Immature natural killer cell (primary cell): ENCODE measurements around the gene STAB2. TPM values are rescaled to one million over a fixed set of nuclear protein-coding genes. Genes with fewer than 3 reads are reported as not detected.
"Not testable (repeated sequence)": the region's sequence is repeated elsewhere in the genome, so short reads cannot be mapped to it uniquely, and the experiment has no call there.

ENCODE experiments used
- DNase-seq, 3 donors: peaks; one replicate each; pipeline ENCODE4 v3.0.0; 2022; ENCODE audit warnings: mixed read lengths in 1 of 3
- H3K27ac Mint-ChIP-seq, 6 donors: one replicate each; pipeline ENCODE4 v1.8.0; 2020; ENCODE audit warnings: mixed read lengths in 6 of 6, mild to moderate bottlenecking in 5 of 6, inconsistent platforms in 4 of 6, moderate library complexity in 3 of 6
- H3K27me3 Mint-ChIP-seq, 3 donors: one replicate each; pipeline ENCODE4 v1.8.0; 2020 to 2021; ENCODE audit warnings: low read depth in 3 of 3, mild to moderate bottlenecking in 3 of 3, mixed read lengths in 3 of 3, moderate library complexity in 3 of 3, inconsistent platforms in 1 of 3
- H3K36me3 Mint-ChIP-seq, 3 donors: one replicate each; pipeline ENCODE4 v1.8.0; 2020; ENCODE audit warnings: mixed read lengths in 3 of 3, inconsistent platforms in 2 of 3, mild to moderate bottlenecking in 2 of 3
- H3K4me1 Mint-ChIP-seq, 2 donors: one replicate each; pipeline ENCODE4 v1.8.0; 2020; ENCODE audit warnings: inconsistent platforms in 2 of 2, mild to moderate bottlenecking in 2 of 2, mixed read lengths in 2 of 2, moderate library complexity in 1 of 2
- H3K4me3 Mint-ChIP-seq, 5 donors: one replicate each; pipeline ENCODE4 v1.8.0; 2020; ENCODE audit warnings: mild to moderate bottlenecking in 5 of 5, mixed read lengths in 5 of 5, inconsistent platforms in 3 of 5, moderate library complexity in 3 of 5
- H3K9me3 Mint-ChIP-seq, 6 donors: one replicate each; pipeline ENCODE4 v1.8.0; 2020; ENCODE audit warnings: mild to moderate bottlenecking in 6 of 6, mixed read lengths in 6 of 6, inconsistent platforms in 4 of 6, moderate library complexity in 3 of 6
- polyA plus RNA-seq, 3 donors: library from polyadenylated mRNA; unstranded; fragments of 300-500 nt; fragmentation: Illumina TruSeq; gene quantifications; one replicate each; pipeline ENCODE4 v1.2.3, GENCODE V29; 2021

Gene STAB2
- polyA plus RNA-seq, 3 donors from 2014 or later, result not detected

GRCh38 chr12:103642240-103642864 is 55.3 kb downstream of the STAB2 start:
- H3K27me3 Mint-ChIP-seq, result peaks cover 0 to 6% (median 2%) of the 10 kb centered on the region in 3 donors
- H3K9me3 Mint-ChIP-seq, result peaks cover 0 to 3% (median 0%) of the 10 kb centered on the region in 6 donors
- no peak overlapping the region for H3K27ac Mint-ChIP-seq
- H3K4me1 Mint-ChIP-seq, result no peaks in the 10 kb centered on the region
- H3K4me3 Mint-ChIP-seq, result no peak overlapping the region
- DNase-seq, result no peak
- H3K36me3 Mint-ChIP-seq, result no peaks in the 10 kb centered on the region

- peaks cover 0 to under 1% (median 0%) of the 10 kb centered on the region in 6 donors for H3K9me3 Mint-ChIP-seq
- no peaks in the 10 kb centered on the region for H3K4me1 Mint-ChIP-seq
- no peak for DNase-seq
- H3K27ac Mint-ChIP-seq, result no peak overlapping the region
- H3K4me3 Mint-ChIP-seq, result no peak overlapping the region
- H3K36me3 Mint-ChIP-seq, result no peaks in the 10 kb centered on the region
- peaks cover 1 to 6% (median 2%) of the 10 kb centered on the region in 3 donors for H3K27me3 Mint-ChIP-seq
These were observed 58.1 kb downstream of the STAB2 start for GRCh38 chr12:103645202-103645601.

GRCh38 chr12:103647267-103647666 is 60.2 kb downstream of the STAB2 start:
- Mint-ChIP-seq H3K4me1 (no peaks in the 10 kb centered on the region), H3K27me3 (peaks cover 1 to 9% (median 4%) of the 10 kb centered on the region in 3 donors), H3K4me3 (no peak overlapping the region), H3K27ac (no peak overlapping the region), H3K36me3 (no peaks in the 10 kb centered on the region), H3K9me3 (no peaks in the 10 kb centered on the region)
- DNase-seq, result no peak

GRCh38 chr12:103652808-103653207 is 65.7 kb downstream of the STAB2 start:
- peaks cover 2 to 14% (median 4%) of the 10 kb centered on the region in 3 donors for H3K27me3 Mint-ChIP-seq
- H3K9me3 Mint-ChIP-seq, result peaks cover 0 to 5% (median 0%) of the 10 kb centered on the region in 6 donors
- H3K36me3 Mint-ChIP-seq, result no peaks in the 10 kb centered on the region
- no peak overlapping the region for H3K4me3 Mint-ChIP-seq
- no peak overlapping the region for H3K27ac Mint-ChIP-seq
- no peak for DNase-seq
- H3K4me1 Mint-ChIP-seq, result no peaks in the 10 kb centered on the region

GRCh38 chr12:103653568-103654173 is 66.6 kb downstream of the STAB2 start:
- not testable (repeated sequence) for H3K9me3 Mint-ChIP-seq, DNase-seq, H3K4me1 Mint-ChIP-seq, H3K27ac Mint-ChIP-seq, H3K4me3 Mint-ChIP-seq, H3K36me3 Mint-ChIP-seq
- peaks cover 2 to 11% (median 4%) of the 10 kb centered on the region in 3 donors for H3K27me3 Mint-ChIP-seq

- no peak for DNase-seq
- Mint-ChIP-seq H3K36me3 (no peaks in the 10 kb centered on the region), H3K27ac (no peak overlapping the region), H3K4me1 (no peaks in the 10 kb centered on the region), H3K9me3 (peaks cover 0 to 5% (median 0%) of the 10 kb centered on the region in 6 donors), H3K4me3 (no peak overlapping the region), H3K27me3 (peaks cover 4 to 9% (median 4%) of the 10 kb centered on the region in 3 donors)
These were observed 67.7 kb downstream of the STAB2 start for GRCh38 chr12:103654816-103655215.

GRCh38 chr12:103656291-103656690 is 69.2 kb downstream of the STAB2 start:
- peaks cover 4 to 11% (median 5%) of the 10 kb centered on the region in 3 donors for H3K27me3 Mint-ChIP-seq
- no peaks in the 10 kb centered on the region for H3K4me1 Mint-ChIP-seq
- H3K36me3 Mint-ChIP-seq, result no peaks in the 10 kb centered on the region
- no peak for DNase-seq
- peaks cover 0 to 5% (median 0%) of the 10 kb centered on the region in 6 donors for H3K9me3 Mint-ChIP-seq
- no peak overlapping the region for H3K27ac Mint-ChIP-seq
- no peak overlapping the region for H3K4me3 Mint-ChIP-seq

GRCh38 chr12:103657331-103657730 is 70.3 kb downstream of the STAB2 start:
- Mint-ChIP-seq H3K27me3 (peaks cover 5 to 12% (median 6%) of the 10 kb centered on the region in 3 donors), H3K36me3 (no peaks in the 10 kb centered on the region), H3K27ac (no peak overlapping the region), H3K4me1 (no peaks in the 10 kb centered on the region), H3K4me3 (no peak overlapping the region), H3K9me3 (peaks cover 0 to 6% (median 0%) of the 10 kb centered on the region in 6 donors)
- DNase-seq, result no peak

GRCh38 chr12:103664626-103665025 is 77.6 kb downstream of the STAB2 start:
- Mint-ChIP-seq H3K27me3 (peaks cover 3 to 8% (median 8%) of the 10 kb centered on the region in 3 donors), H3K36me3 (no peaks in the 10 kb centered on the region), H3K9me3 (peaks cover 0 to 2% (median 0%) of the 10 kb centered on the region in 6 donors), H3K4me3 (no peak overlapping the region), H3K4me1 (no peaks in the 10 kb centered on the region), H3K27ac (no peak overlapping the region)
- DNase-seq, result no peak

GRCh38 chr12:103665971-103666370 is 78.9 kb downstream of the STAB2 start:
- Mint-ChIP-seq H3K27ac (no peak overlapping the region), H3K36me3 (no peaks in the 10 kb centered on the region), H3K4me1 (no peaks in the 10 kb centered on the region), H3K4me3 (no peak overlapping the region), H3K9me3 (peaks cover 0 to 2% (median 0%) of the 10 kb centered on the region in 6 donors), H3K27me3 (peaks cover 0 to 8% (median 8%) of the 10 kb centered on the region in 3 donors)
- DNase-seq, result no peak

- Mint-ChIP-seq H3K27ac (no peak overlapping the region), H3K4me1 (no peaks in the 10 kb centered on the region), H3K9me3 (no peaks in the 10 kb centered on the region), H3K27me3 (peaks cover 0 to 4% (median 2%) of the 10 kb centered on the region in 3 donors), H3K36me3 (no peaks in the 10 kb centered on the region), H3K4me3 (no peak overlapping the region)
- DNase-seq, result no peak
These were observed 80.1 kb downstream of the STAB2 start for GRCh38 chr12:103667125-103667524.

GRCh38 chr12:103668520-103668919 is 81.4 kb downstream of the STAB2 start:
- Mint-ChIP-seq H3K27ac (no peak overlapping the region), H3K27me3 (peaks cover 0 to 4% (median 2%) of the 10 kb centered on the region in 3 donors), H3K4me3 (no peak overlapping the region), H3K4me1 (no peaks in the 10 kb centered on the region), H3K9me3 (no peaks in the 10 kb centered on the region), H3K36me3 (no peaks in the 10 kb centered on the region)
- no peak for DNase-seq

- Mint-ChIP-seq H3K36me3 (no peaks in the 10 kb centered on the region), H3K9me3 (no peaks in the 10 kb centered on the region), H3K27ac (no peak overlapping the region), H3K4me1 (no peaks in the 10 kb centered on the region), H3K4me3 (no peak overlapping the region), H3K27me3 (peaks cover 0 to 1% (median 0%) of the 10 kb centered on the region in 3 donors)
- no peak for DNase-seq
These were observed 84.3 kb downstream of the STAB2 start for GRCh38 chr12:103671367-103671766.

- peaks cover 0 to 2% (median 1%) of the 10 kb centered on the region in 3 donors for H3K27me3 Mint-ChIP-seq
- H3K4me1 Mint-ChIP-seq, result no peaks in the 10 kb centered on the region
- no peak overlapping the region for H3K4me3 Mint-ChIP-seq
- H3K36me3 Mint-ChIP-seq, result no peaks in the 10 kb centered on the region
- no peak overlapping the region for H3K27ac Mint-ChIP-seq
- no peaks in the 10 kb centered on the region for H3K9me3 Mint-ChIP-seq
- DNase-seq, result no peak
These were observed 85.5 kb downstream of the STAB2 start for GRCh38 chr12:103672401-103673119.
